Ishikawa (cell line): ENCODE results near the gene GRID1.

Source experiments
- CEBPB ChIP-seq: IDR thresholded peaks from 2 replicates; pipeline ENCODE4 v1.6.1; 2012
- CREB1 ChIP-seq: IDR thresholded peaks from 2 replicates; pipeline ENCODE4 v1.6.1; 2012; ENCODE audit warnings: low read depth
- EGR1 ChIP-seq: IDR thresholded peaks from 2 replicates; pipeline ENCODE4 v1.6.1; 2012
- EP300 ChIP-seq: IDR thresholded peaks from 2 replicates; pipeline ENCODE4 v1.6.1; 2012; ENCODE audit warnings: borderline replicate concordance
- FOXM1 ChIP-seq: IDR thresholded peaks from 2 replicates; pipeline ENCODE4 v1.6.1; 2012; ENCODE audit warnings: low read depth, borderline replicate concordance
- NFIC ChIP-seq: IDR thresholded peaks from 2 replicates; pipeline ENCODE4 v1.6.1; 2012
- RAD21 ChIP-seq: IDR thresholded peaks from 2 replicates; pipeline ENCODE4 v1.6.1; 2012; ENCODE audit warnings: low read depth
- TAF1 ChIP-seq: IDR thresholded peaks from 2 replicates; pipeline ENCODE4 v1.6.1; 2012; ENCODE audit warnings: low read depth, mild to moderate bottlenecking
- TCF12 ChIP-seq: IDR thresholded peaks from 2 replicates; pipeline ENCODE4 v1.6.1; 2012; ENCODE audit warnings: low read depth
- TEAD4 ChIP-seq: IDR thresholded peaks from 2 replicates; pipeline ENCODE4 v1.6.1; 2012
- YY1 ChIP-seq: IDR thresholded peaks from 2 replicates; pipeline ENCODE4 v1.6.1; 2012; ENCODE audit warnings: low read depth
- ZBTB7A ChIP-seq: IDR thresholded peaks from 2 replicates; pipeline ENCODE4 v1.6.1; 2012; ENCODE audit warnings: low read depth
- TF ChIP-seq, protein P1 (sequence below): IDR thresholded peaks from 2 replicates; pipeline ENCODE4 v1.6.1; 2012; ENCODE audit warnings: low read depth, mild to moderate bottlenecking
- TF ChIP-seq, protein P2 (sequence below): IDR thresholded peaks from 2 replicates; pipeline ENCODE4 v1.6.1; 2012
- TF ChIP-seq, protein P3 (sequence below): IDR thresholded peaks from 2 replicates; pipeline ENCODE4 v1.6.1; 2012

The GRID1 gene

DNA sequence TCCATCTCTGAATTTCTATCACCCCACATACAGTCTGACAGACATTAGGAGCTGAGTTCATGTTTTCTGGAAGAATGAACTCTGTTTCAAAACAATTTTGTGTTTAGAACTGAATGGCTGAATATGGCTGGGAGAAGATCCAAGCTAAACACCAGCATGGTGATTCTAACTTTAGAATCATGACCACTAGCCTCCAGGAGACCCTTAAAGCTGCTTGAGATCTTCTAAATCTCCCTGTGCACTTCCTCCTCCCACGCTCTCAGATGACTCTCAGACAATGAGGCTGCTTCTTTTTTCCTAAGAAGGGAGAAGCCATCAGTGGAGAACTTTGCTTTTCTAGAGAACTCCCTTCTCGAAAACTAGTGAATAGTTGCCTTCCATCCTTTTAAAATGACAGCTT lies 711.2 kb downstream of the GRID1 start:
- TF ChIP-seq RAD21 = no peak
- no peak for TF ChIP-seq ZBTB7A
- TF ChIP-seq FOXM1 = no peak
- no peak for TF ChIP-seq TEAD4
- TF ChIP-seq, protein P1, sequence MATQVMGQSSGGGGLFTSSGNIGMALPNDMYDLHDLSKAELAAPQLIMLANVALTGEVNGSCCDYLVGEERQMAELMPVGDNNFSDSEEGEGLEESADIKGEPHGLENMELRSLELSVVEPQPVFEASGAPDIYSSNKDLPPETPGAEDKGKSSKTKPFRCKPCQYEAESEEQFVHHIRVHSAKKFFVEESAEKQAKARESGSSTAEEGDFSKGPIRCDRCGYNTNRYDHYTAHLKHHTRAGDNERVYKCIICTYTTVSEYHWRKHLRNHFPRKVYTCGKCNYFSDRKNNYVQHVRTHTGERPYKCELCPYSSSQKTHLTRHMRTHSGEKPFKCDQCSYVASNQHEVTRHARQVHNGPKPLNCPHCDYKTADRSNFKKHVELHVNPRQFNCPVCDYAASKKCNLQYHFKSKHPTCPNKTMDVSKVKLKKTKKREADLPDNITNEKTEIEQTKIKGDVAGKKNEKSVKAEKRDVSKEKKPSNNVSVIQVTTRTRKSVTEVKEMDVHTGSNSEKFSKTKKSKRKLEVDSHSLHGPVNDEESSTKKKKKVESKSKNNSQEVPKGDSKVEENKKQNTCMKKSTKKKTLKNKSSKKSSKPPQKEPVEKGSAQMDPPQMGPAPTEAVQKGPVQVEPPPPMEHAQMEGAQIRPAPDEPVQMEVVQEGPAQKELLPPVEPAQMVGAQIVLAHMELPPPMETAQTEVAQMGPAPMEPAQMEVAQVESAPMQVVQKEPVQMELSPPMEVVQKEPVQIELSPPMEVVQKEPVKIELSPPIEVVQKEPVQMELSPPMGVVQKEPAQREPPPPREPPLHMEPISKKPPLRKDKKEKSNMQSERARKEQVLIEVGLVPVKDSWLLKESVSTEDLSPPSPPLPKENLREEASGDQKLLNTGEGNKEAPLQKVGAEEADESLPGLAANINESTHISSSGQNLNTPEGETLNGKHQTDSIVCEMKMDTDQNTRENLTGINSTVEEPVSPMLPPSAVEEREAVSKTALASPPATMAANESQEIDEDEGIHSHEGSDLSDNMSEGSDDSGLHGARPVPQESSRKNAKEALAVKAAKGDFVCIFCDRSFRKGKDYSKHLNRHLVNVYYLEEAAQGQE = no peak
- no peak for TF ChIP-seq EGR1
- no peak for TF ChIP-seq TCF12
- no peak for TF ChIP-seq EP300
- TF ChIP-seq, protein P2, sequence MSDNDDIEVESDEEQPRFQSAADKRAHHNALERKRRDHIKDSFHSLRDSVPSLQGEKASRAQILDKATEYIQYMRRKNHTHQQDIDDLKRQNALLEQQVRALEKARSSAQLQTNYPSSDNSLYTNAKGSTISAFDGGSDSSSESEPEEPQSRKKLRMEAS = no peak

DNA sequence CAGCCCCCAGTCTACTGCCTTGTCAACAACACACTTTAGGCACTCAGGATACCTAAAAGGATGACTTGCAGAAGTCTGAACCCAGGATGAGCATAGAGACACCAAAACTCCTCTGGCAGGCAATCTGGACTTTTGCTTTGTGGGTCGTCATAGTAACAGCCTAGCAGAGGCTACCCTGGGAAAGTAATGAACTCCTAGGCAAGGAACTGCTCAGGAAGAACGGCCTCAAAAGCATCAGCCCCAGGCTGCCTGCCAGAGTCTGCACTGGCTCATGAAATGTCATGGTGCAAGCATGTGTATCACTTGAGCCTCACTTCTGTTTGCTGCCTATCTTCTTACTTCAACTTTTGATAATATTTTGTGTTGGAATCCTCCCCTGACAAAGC lies 715.1 kb downstream of the GRID1 start:
- TF ChIP-seq, protein P1 = no peak
- TF ChIP-seq FOXM1 = no peak
- TF ChIP-seq NFIC = no peak
- no peak for TF ChIP-seq CREB1
- TF ChIP-seq TAF1 = no peak
- no peak for TF ChIP-seq TCF12
- no peak for TF ChIP-seq TEAD4
- no peak for TF ChIP-seq ZBTB7A
- TF ChIP-seq, protein P2 = no peak
- no peak for TF ChIP-seq EP300
- TF ChIP-seq EGR1 = no peak
- TF ChIP-seq, protein P3, sequence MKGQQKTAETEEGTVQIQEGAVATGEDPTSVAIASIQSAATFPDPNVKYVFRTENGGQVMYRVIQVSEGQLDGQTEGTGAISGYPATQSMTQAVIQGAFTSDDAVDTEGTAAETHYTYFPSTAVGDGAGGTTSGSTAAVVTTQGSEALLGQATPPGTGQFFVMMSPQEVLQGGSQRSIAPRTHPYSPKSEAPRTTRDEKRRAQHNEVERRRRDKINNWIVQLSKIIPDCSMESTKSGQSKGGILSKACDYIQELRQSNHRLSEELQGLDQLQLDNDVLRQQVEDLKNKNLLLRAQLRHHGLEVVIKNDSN = no peak
- no peak for TF ChIP-seq YY1
- no peak for TF ChIP-seq CEBPB
- no peak for TF ChIP-seq RAD21

DNA sequence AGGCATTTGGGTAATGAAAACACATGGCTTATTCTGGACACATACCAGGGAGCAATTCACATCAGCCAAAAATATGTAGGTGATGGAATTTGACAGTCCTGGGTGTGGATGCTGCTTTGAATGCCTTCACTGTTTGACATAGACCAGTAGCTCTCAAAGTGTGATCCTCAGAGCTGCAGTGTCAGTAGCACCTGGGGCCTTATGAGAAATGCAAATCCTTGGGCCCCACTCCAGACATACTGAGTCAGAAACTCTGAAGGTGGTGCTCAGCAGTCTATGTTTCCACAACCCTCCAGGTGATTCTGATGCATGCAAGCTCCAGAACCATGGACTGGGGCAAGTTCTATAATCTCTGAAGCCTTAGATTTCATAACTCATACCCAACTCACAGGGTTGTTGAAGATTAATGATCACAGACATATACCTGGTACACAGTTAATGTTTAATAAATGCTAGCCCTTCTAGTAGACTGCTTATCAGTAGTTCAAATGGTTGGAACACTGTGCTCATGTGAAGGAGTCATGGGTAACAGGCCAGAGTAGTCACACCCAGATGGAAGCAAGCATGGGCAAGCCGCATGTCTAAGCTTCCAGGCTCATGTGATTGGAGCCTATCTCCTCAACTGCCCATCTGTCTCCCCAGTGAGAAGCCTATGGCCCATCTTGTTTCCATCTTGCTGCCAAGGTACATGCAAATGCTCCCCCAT lies 715.7 kb downstream of the GRID1 start:
- TF ChIP-seq, protein P3 = no peak
- no peak for TF ChIP-seq TEAD4
- TF ChIP-seq TAF1 = no peak
- no peak for TF ChIP-seq CEBPB
- no peak for TF ChIP-seq NFIC
- no peak for TF ChIP-seq FOXM1
- TF ChIP-seq, protein P2 = no peak
- TF ChIP-seq EP300 = no peak
- TF ChIP-seq, protein P1 = no peak

DNA sequence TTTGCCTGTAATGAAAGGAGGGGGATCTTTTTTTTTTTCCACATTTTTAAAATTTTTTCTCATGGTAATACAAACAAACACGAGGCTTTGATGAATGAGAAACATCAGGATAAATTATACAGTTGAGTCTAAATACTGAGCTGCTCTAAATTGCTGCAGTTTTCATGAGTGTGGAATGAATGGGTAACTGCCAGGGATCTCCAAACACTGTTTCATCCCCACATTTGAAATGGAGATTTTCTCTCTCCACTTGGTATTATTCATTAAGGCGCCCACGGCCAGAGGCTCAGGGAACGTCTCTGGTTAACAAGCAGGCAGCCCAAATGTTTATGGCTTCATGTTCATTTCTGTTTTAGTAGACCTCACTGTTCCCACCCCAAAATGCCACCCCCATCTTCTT lies 717.1 kb downstream of the GRID1 start:
- TF ChIP-seq EP300 = no peak

DNA sequence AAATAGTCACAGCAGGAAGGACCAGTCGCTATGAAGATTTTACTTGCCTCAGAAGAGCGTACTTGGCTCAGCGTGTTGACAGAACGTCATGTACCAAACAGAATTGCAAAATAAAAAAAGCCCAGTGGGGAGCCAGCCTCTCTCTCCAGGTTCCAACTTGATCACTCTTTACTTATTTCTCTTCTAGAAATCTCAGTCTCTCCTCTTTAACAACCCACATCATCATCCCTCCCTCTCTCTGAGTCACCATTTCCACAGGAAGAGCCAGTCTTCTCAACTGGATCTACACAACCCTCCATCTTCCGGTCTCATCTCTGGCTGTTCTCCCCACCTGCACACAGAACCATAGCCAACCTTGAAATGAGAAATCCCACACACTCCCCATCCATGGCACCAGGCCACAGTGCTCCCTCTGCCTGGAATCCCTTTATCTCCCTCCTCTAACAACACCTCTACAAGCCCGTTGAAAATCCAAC lies 718.3 kb downstream of the GRID1 start:
- TF ChIP-seq CEBPB (no peak), RAD21 (no peak), TAF1 (no peak), TEAD4 (no peak), EP300 (no peak), YY1 (no peak), CREB1 (no peak), EGR1 (no peak)
- TF ChIP-seq, protein P3 = no peak
- TF ChIP-seq, protein P2 = no peak
- TF ChIP-seq, protein P1 = no peak
